ENCODE measurements around the gene HDAC9.

Gene HDAC9

DNA sequence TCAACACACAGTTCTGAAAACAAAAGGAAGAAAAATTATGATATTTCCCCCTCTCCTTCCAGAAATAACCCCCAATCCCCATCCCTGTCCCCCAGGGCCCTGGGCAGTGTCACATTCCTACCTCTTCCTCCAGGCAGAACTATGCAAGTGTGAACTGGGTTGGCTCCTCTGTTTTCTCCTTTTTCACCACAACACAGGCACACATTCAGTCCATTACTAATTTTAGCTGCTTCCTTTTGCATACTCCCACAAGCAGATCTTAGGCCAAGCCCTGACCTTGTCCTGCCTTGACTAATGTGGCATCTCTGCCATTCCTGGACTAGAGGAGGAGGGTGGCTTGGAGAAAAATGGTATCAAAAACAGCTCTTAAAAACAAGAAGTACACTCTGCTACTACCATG lies 208.1 kb downstream of the HDAC9 start:
- TF ChIP-seq EZH2phosphoT487 (IDR thresholded peaks at IDR 0.05; ENCODE audit: borderline replicate concordance, low read length) = no peak
- TF ChIP-seq, protein P1, sequence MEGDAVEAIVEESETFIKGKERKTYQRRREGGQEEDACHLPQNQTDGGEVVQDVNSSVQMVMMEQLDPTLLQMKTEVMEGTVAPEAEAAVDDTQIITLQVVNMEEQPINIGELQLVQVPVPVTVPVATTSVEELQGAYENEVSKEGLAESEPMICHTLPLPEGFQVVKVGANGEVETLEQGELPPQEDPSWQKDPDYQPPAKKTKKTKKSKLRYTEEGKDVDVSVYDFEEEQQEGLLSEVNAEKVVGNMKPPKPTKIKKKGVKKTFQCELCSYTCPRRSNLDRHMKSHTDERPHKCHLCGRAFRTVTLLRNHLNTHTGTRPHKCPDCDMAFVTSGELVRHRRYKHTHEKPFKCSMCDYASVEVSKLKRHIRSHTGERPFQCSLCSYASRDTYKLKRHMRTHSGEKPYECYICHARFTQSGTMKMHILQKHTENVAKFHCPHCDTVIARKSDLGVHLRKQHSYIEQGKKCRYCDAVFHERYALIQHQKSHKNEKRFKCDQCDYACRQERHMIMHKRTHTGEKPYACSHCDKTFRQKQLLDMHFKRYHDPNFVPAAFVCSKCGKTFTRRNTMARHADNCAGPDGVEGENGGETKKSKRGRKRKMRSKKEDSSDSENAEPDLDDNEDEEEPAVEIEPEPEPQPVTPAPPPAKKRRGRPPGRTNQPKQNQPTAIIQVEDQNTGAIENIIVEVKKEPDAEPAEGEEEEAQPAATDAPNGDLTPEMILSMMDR (IDR thresholded peaks at IDR 0.05; ENCODE audit: low read depth, low read length, poor library complexity, severe bottlenecking) = no peak
- H3K36me3 ChIP-seq (ENCODE audit: control insufficient read depth, low read length) = no peaks in the 10 kb centered on the region
- no peak overlapping the region for H3K27ac ChIP-seq (ENCODE audit: low read depth, low read length)
- no peaks in the 10 kb centered on the region for H3K27me3 ChIP-seq (ENCODE audit: control insufficient read depth, low read length)
- H3K9me3 ChIP-seq (ENCODE audit: control insufficient read depth, insufficient read depth, low read length) = no peaks in the 10 kb centered on the region
- H3K4me1 ChIP-seq (ENCODE audit: control insufficient read depth, low read length) = peaks cover 4% of the 10 kb centered on the region; the same call in 1 of the 2 replicates
- no peaks in the 10 kb centered on the region for H3K9me2 ChIP-seq (replicated peaks; ENCODE audit: control insufficient read depth, low read length)
- no peak overlapping the region for H3K4me2 ChIP-seq (ENCODE audit: low read length)
- no peak overlapping the region for H3K4me3 ChIP-seq (ENCODE audit: low read length)
- H3F3A ChIP-seq (ENCODE audit: control insufficient read depth, insufficient read depth) = no peaks in the 10 kb centered on the region
- no peaks in the 10 kb centered on the region for H3K79me2 ChIP-seq (ENCODE audit: control insufficient read depth, low read length)
- H4K20me1 ChIP-seq (ENCODE audit: control insufficient read depth, insufficient read depth, low read depth, low read length) = no peaks in the 10 kb centered on the region

DNA sequence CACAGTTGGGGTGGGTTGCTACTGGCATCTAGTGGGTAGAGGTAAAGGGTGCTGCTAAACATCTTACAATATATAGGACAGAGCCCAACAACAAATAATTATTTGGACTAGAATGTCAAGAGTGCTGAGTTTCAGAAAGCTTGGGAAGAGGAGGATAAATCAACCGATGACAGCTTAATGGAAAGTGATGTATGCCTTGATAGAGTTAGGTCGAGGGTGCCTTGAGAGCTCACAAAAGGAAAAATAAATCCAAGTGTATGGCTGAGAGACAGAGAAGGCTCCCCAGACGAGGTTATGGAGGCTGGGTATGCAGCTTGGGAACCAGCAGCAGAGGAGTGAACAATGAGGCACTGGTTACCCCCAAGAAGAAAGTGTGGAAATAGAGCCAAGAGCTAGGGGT lies 211.1 kb downstream of the HDAC9 start:
- no peaks in the 10 kb centered on the region for H3K27me3 ChIP-seq (ENCODE audit: control insufficient read depth, low read length)
- no peaks in the 10 kb centered on the region for H3F3A ChIP-seq (ENCODE audit: control insufficient read depth, insufficient read depth)
- no peaks in the 10 kb centered on the region for H3K9me3 ChIP-seq (ENCODE audit: control insufficient read depth, insufficient read depth, low read length)
- peaks cover 4% of the 10 kb centered on the region; the same call in 1 of the 2 replicates for H3K4me1 ChIP-seq (ENCODE audit: control insufficient read depth, low read length)
- no peaks in the 10 kb centered on the region for H3K36me3 ChIP-seq (ENCODE audit: control insufficient read depth, low read length)
- H3K27ac ChIP-seq (ENCODE audit: low read depth, low read length) = no peak overlapping the region
- no peaks in the 10 kb centered on the region for H4K20me1 ChIP-seq (ENCODE audit: control insufficient read depth, insufficient read depth, low read depth, low read length)
- H3K4me3 ChIP-seq (ENCODE audit: low read length) = no peak overlapping the region
- no peak overlapping the region for H3K4me2 ChIP-seq (ENCODE audit: low read length)
- H3K79me2 ChIP-seq (ENCODE audit: control insufficient read depth, low read length) = no peaks in the 10 kb centered on the region
- no peak for TF ChIP-seq EZH2phosphoT487 (IDR thresholded peaks at IDR 0.05; ENCODE audit: borderline replicate concordance, low read length)
- TF ChIP-seq, protein P1 (IDR thresholded peaks at IDR 0.05; ENCODE audit: low read depth, low read length, poor library complexity, severe bottlenecking) = no peak
- H3K9me2 ChIP-seq (replicated peaks; ENCODE audit: control insufficient read depth, low read length) = no peaks in the 10 kb centered on the region

DNA sequence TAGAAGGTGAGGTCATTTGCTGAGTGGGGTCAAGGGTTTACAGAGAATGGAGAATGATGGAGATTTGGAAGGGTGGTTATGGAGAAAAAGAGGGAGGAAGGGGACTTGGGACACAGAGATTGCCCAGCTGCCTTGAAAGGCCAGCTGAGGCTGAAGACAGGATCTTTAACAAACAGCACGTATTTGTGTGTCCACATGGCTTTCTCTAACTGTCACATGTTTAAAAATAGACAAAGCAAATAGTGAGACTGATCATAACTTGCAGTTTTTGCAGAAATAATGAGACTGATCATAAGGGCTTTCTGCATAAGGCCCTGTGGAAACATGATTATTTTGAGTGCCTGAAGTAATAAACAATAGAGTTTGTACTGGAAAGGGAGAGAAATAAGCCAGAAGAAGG lies 212.7 kb downstream of the HDAC9 start:
- Histone ChIP-seq H3K9me3 (ENCODE audit: control insufficient read depth, insufficient read depth, low read length) (no peaks in the 10 kb centered on the region), H3K27ac (ENCODE audit: low read depth, low read length) (no peak overlapping the region), H3K9me2 (replicated peaks; ENCODE audit: control insufficient read depth, low read length) (no peaks in the 10 kb centered on the region), H3K27me3 (ENCODE audit: control insufficient read depth, low read length) (no peaks in the 10 kb centered on the region), H3K36me3 (ENCODE audit: control insufficient read depth, low read length) (no peaks in the 10 kb centered on the region), H3K79me2 (ENCODE audit: control insufficient read depth, low read length) (no peaks in the 10 kb centered on the region), H3F3A (ENCODE audit: control insufficient read depth, insufficient read depth) (no peaks in the 10 kb centered on the region), H3K4me2 (ENCODE audit: low read length) (no peak overlapping the region), H4K20me1 (ENCODE audit: control insufficient read depth, insufficient read depth, low read depth, low read length) (no peaks in the 10 kb centered on the region), H3K4me1 (ENCODE audit: control insufficient read depth, low read length) (peaks cover 4% of the 10 kb centered on the region; the same call in 1 of the 2 replicates), H3K4me3 (ENCODE audit: low read length) (no peak overlapping the region)
- no peak for TF ChIP-seq EZH2phosphoT487 (IDR thresholded peaks at IDR 0.05; ENCODE audit: borderline replicate concordance, low read length)
- TF ChIP-seq, protein P1 (IDR thresholded peaks at IDR 0.05; ENCODE audit: low read depth, low read length, poor library complexity, severe bottlenecking) = no peak

Measured in DOHH2 (cell line).